Measurements from ENCODE around the gene BANF2. TPM values are rescaled to one million over a fixed set of nuclear protein-coding genes. Genes with fewer than 3 reads are reported as not detected.

Gene BANF2
- total and polyA plus RNA-seq, 2 of the 13 experiments (the other 11 are each of a cell fraction or from before 2014, with no cell fraction given): 0.35 TPM; not detected in 1

- TF ChIP-seq HIC2 (CRISPR knock-in tag; IDR thresholded peaks at IDR 0.05; ENCODE audit: low read depth): peak; percentile 17; the same call in 1 of the 2 replicates
- TF ChIP-seq ZNF605 (CRISPR knock-in tag; IDR thresholded peaks at IDR 0.05): no peak
- no peak for TF ChIP-seq WIZ (CRISPR knock-in tag; IDR thresholded peaks at IDR 0.05)
- TF ChIP-seq TGIF2 (CRISPR knock-in tag; IDR thresholded peaks at IDR 0.05): peak; percentile 31; the same call in 1 of the 2 replicates
- 0 out of 2 replicates have a peak, but pooled peaks have one; percentile 7 for TF ChIP-seq ZNF441 (CRISPR knock-in tag; IDR thresholded peaks at IDR 0.05; ENCODE audit: borderline replicate concordance)
- no peak for TF ChIP-seq KLF12 (CRISPR knock-in tag; IDR thresholded peaks at IDR 0.05; ENCODE audit: borderline replicate concordance)
- TF ChIP-seq ZHX2 (IDR thresholded peaks at IDR 0.05; ENCODE audit: low read depth): no peak; the same call in 1 of the 2 replicates
- TF ChIP-seq ZHX2 (CRISPR knock-in tag; IDR thresholded peaks at IDR 0.05; ENCODE audit: borderline replicate concordance): no peak
- no peak for TF ChIP-seq ARID4A (CRISPR knock-in tag; IDR thresholded peaks at IDR 0.05; ENCODE audit: borderline replicate concordance)
- no peak for TF ChIP-seq ZNF670 (CRISPR knock-in tag; IDR thresholded peaks at IDR 0.05; ENCODE audit: borderline replicate concordance)
- no peak for TF ChIP-seq FOXK2 (IDR thresholded peaks at IDR 0.05)
- TF ChIP-seq ZNF749 (CRISPR knock-in tag; IDR thresholded peaks at IDR 0.05; ENCODE audit: borderline replicate concordance): no peak
- no peak for TF ChIP-seq HNF4A (CRISPR knock-in tag; IDR thresholded peaks at IDR 0.05)
- TF ChIP-seq FOSL2 (CRISPR knock-in tag; IDR thresholded peaks at IDR 0.05): peak; percentile 50; the same call in 1 of the 2 replicates
- TF ChIP-seq RFX5 (IDR thresholded peaks at IDR 0.05; ENCODE audit: low read depth, low read length): no peak
These were observed 16.3 kb upstream of the BANF2 start (continued) for GRCh38 chr20:17683218-17684076.

Measured in HepG2 (cell line).